ENCODE measurements around the gene PTPN14.
A peak's percentile ranks its signal among the peaks of the same experiment; 100 is the strongest.
"Not testable (repeated sequence)": the region's sequence is repeated elsewhere in the genome, so short reads cannot be mapped to it uniquely, and the experiment has no call there.

PTPN14 gene

GRCh38 chr1:214551436-214552173 is at the start of gene PTPN14:
Gene PTPN14, minus strand, starts transcription at chr1:214551602. Its CDS starts 86,799 bp downstream, at chr1:214464803.
- peak; percentile 96 for DNase-seq (ENCODE audit: low read depth)

GRCh38 chr1:214593158-214593557 is 41.8 kb upstream of the PTPN14 start:
- no peak for DNase-seq (ENCODE audit: low read depth)

- DNase-seq (ENCODE audit: low read depth): not testable (repeated sequence)
Observed at GRCh38 chr1:214591918-214592317, 40.5 kb upstream of the PTPN14 start.

GRCh38 chr1:214590696-214591095 is 39.3 kb upstream of the PTPN14 start:
- no peak for DNase-seq (ENCODE audit: low read depth)

- no peak for DNase-seq (ENCODE audit: low read depth)
Observed at GRCh38 chr1:214588963-214589597, 37.7 kb upstream of the PTPN14 start.

- no peak for DNase-seq (ENCODE audit: low read depth)
Observed at GRCh38 chr1:214587165-214587564, 35.8 kb upstream of the PTPN14 start.

GRCh38 chr1:214586621-214587020 is 35.2 kb upstream of the PTPN14 start:
- DNase-seq (ENCODE audit: low read depth): no peak

- peak; percentile 80 for DNase-seq (ENCODE audit: low read depth)
Observed at GRCh38 chr1:214584805-214585766, 33.7 kb upstream of the PTPN14 start.

- no peak for DNase-seq (ENCODE audit: low read depth)
Observed at GRCh38 chr1:214583824-214584554, 32.6 kb upstream of the PTPN14 start.

- DNase-seq (ENCODE audit: low read depth): no peak
Observed at GRCh38 chr1:214583113-214583512, 31.7 kb upstream of the PTPN14 start.

GRCh38 chr1:214582289-214582891 is 31.0 kb upstream of the PTPN14 start:
- DNase-seq (ENCODE audit: low read depth): no peak

- DNase-seq (ENCODE audit: low read depth): peak; percentile 86
Observed at GRCh38 chr1:214581785-214582184, 30.4 kb upstream of the PTPN14 start.

- DNase-seq (ENCODE audit: low read depth): no peak
Observed at GRCh38 chr1:214579183-214579582, 27.8 kb upstream of the PTPN14 start.

GRCh38 chr1:214576120-214576519 is 24.7 kb upstream of the PTPN14 start:
- DNase-seq (ENCODE audit: low read depth): not testable (repeated sequence)

- peak; percentile 47 for DNase-seq (ENCODE audit: low read depth)
Observed at GRCh38 chr1:214574598-214575411, 23.4 kb upstream of the PTPN14 start.

GRCh38 chr1:214573386-214574318 is 22.2 kb upstream of the PTPN14 start:
- peak; percentile 81 for DNase-seq (ENCODE audit: low read depth)

- no peak for DNase-seq (ENCODE audit: low read depth)
Observed at GRCh38 chr1:214571281-214571680, 19.9 kb upstream of the PTPN14 start.

- DNase-seq (ENCODE audit: low read depth): peak; percentile 82
Observed at GRCh38 chr1:214570442-214570841, 19.0 kb upstream of the PTPN14 start.

- DNase-seq (ENCODE audit: low read depth): peak; percentile 76
Observed at GRCh38 chr1:214569357-214570004, 18.1 kb upstream of the PTPN14 start.

Measured in iris pigment epithelial cell (primary cell).